Mammary epithelial cell (primary cell): Measurements from ENCODE around the gene EPN1.

Experiments
- CTCF ChIP-seq, 2 donors: IDR thresholded peaks in 1 of 2; conservative IDR thresholded peaks in 1 of 2; 2 replicates each; pipeline ENCODE4 v1.5.1; 2011 to 2012; ENCODE audit warnings: inconsistent platforms in 2 of 2, low read length in 2 of 2, mild to moderate bottlenecking in 2 of 2, control low read depth in 1 of 2, low read depth in 1 of 2; ENCODE audit not compliant: insufficient read depth in 1 of 2; ENCODE audit errors: extremely low read depth in 1 of 2
- EZH2 ChIP-seq: IDR thresholded peaks from 2 replicates; pipeline ENCODE4 v1.6.1; 2012; ENCODE audit warnings: low read length, inconsistent platforms, borderline replicate concordance

- TF ChIP-seq CTCF (conservative IDR thresholded peaks at IDR 0.05 in 1 of 2, IDR thresholded peaks at IDR 0.05 in 1 of 2; ENCODE audit: extremely low read depth in 1 of 2, insufficient read depth in 1 of 2, low read depth in 1 of 2, low read length in 2 of 2) (no peak), EZH2 (no peak)
Measured at GRCh38 chr19:55640577-55641425, 34.2 kb upstream of the EPN1 start, which contains the start of gene ZNF580.
